ENCODE results near the gene NCOR2. TPM values are rescaled to one million over a fixed set of nuclear protein-coding genes. Genes with fewer than 3 reads are reported as not detected.

NCOR2 gene
- total and polyA plus RNA-seq, 8 donors: 27.2 to 292 (median 83.5) TPM

GRCh38 chr12:124543590-124544310 lies 23.7 kb downstream of the NCOR2 start:
- no peak overlapping the region for H3K27ac ChIP-seq
- TF ChIP-seq POLR2A (IDR thresholded peaks at IDR 0.05): no peak
- no peak for TF ChIP-seq POLR2AphosphoS5 (IDR thresholded peaks at IDR 0.05)
- no peak for TF ChIP-seq CTCF (IDR thresholded peaks at IDR 0.05)
- no peak for TF ChIP-seq EP300 (IDR thresholded peaks at IDR 0.05)
- no peaks in the 10 kb centered on the region for H3K36me3 ChIP-seq
- peak in 1 of 2 donors; percentile 65 for DNase-seq
- 53 to 73% (median 64%) methylated on average over 27 to 37 of the region's 37 CpGs for WGBS, 5 donors
- peak overlapping the region in 1 of 4 donors; percentile 31 for H3K4me3 ChIP-seq
- peaks cover 48 to 85% (median 75%) of the 10 kb centered on the region in 4 donors for H3K4me1 ChIP-seq
- no peaks in the 10 kb centered on the region for H3K9me3 ChIP-seq
- intact Hi-C loops (cut with DNase I; ENCODE audit: low total_unique reads): no loop called here
- no peaks in the 10 kb centered on the region for H3K27me3 ChIP-seq

GRCh38 chr12:124543052-124543589 lies 24.3 kb downstream of the NCOR2 start:
- H3K27me3 ChIP-seq: no peaks in the 10 kb centered on the region
- WGBS, 5 donors: 35 to 55% (median 54%) methylated on average over 19 to 20 of the region's 20 CpGs
- peak in 1 of 2 donors; percentile 90 for DNase-seq
- H3K4me3 ChIP-seq: peak overlapping the region in 1 of 4 donors; percentile 31
- H3K36me3 ChIP-seq: no peaks in the 10 kb centered on the region
- intact Hi-C loops (cut with DNase I; ENCODE audit: low total_unique reads): no loop called here
- TF ChIP-seq CTCF (IDR thresholded peaks at IDR 0.05): no peak
- TF ChIP-seq EP300 (IDR thresholded peaks at IDR 0.05): no peak
- TF ChIP-seq POLR2A (IDR thresholded peaks at IDR 0.05): no peak
- TF ChIP-seq POLR2AphosphoS5 (IDR thresholded peaks at IDR 0.05): no peak
- no peaks in the 10 kb centered on the region for H3K9me3 ChIP-seq
- no peak overlapping the region for H3K27ac ChIP-seq
- H3K4me1 ChIP-seq: peaks cover 51 to 85% (median 76%) of the 10 kb centered on the region in 4 donors

GRCh38 chr12:124542021-124542949 lies 25.1 kb downstream of the NCOR2 start:
- peaks cover 60 to 89% (median 82%) of the 10 kb centered on the region in 4 donors for H3K4me1 ChIP-seq
- H3K27me3 ChIP-seq: no peaks in the 10 kb centered on the region
- H3K4me3 ChIP-seq: no peak overlapping the region
- 73 to 79% (median 77%) methylated on average over 8 to 28 of the region's 28 CpGs for whole genome bisulfite sequencing, 5 donors
- TF ChIP-seq CTCF (IDR thresholded peaks at IDR 0.05) (no peak), POLR2A (IDR thresholded peaks at IDR 0.05) (no peak), POLR2AphosphoS5 (IDR thresholded peaks at IDR 0.05) (no peak), EP300 (IDR thresholded peaks at IDR 0.05) (no peak)
- no peaks in the 10 kb centered on the region for H3K36me3 ChIP-seq
- intact Hi-C loops (cut with DNase I; ENCODE audit: low total_unique reads): no loop called here
- H3K9me3 ChIP-seq: no peaks in the 10 kb centered on the region
- H3K27ac ChIP-seq: no peak overlapping the region
- DNase-seq: no peak

GRCh38 chr12:124541322-124541721 lies 26.1 kb downstream of the NCOR2 start:
- Histone ChIP-seq H3K4me3 (no peak overlapping the region), H3K4me1 (peaks cover 68 to 89% (median 82%) of the 10 kb centered on the region in 4 donors), H3K36me3 (no peaks in the 10 kb centered on the region), H3K27me3 (no peaks in the 10 kb centered on the region), H3K27ac (no peak overlapping the region), H3K9me3 (no peaks in the 10 kb centered on the region)
- no peak for DNase-seq
- intact Hi-C loops (cut with DNase I; ENCODE audit: low total_unique reads): no loop called here
- no peak for TF ChIP-seq POLR2A (IDR thresholded peaks at IDR 0.05)
- TF ChIP-seq EP300 (IDR thresholded peaks at IDR 0.05): no peak
- no peak for TF ChIP-seq POLR2AphosphoS5 (IDR thresholded peaks at IDR 0.05)
- no peak for TF ChIP-seq CTCF (IDR thresholded peaks at IDR 0.05)
- WGBS, 5 donors: 90 to 100% (median 100%) methylated on average over 1 of the region's 1 CpG
